Uterus (tissue), 2 donors: ENCODE results near the gene CDCP2.

Experiments
- POLR2A ChIP-seq, 2 donors: fragments of 450-650 bp; IDR thresholded peaks; one replicate each; pipeline ENCODE4 v1.6.1; 2016; ENCODE audit warnings: antibody characterized with exemption in 2 of 2, mild to moderate bottlenecking in 1 of 2, moderate library complexity in 1 of 2
- TF ChIP-seq, protein P1 (sequence below), 4 experiments: fragments of 200-600 bp in 2 of 4; fragments of 450-650 bp in 2 of 4; sonication (generic) in 2 of 4; IDR thresholded peaks; one replicate each; pipeline ENCODE4 v1.5.1; 2016 to 2019; ENCODE audit warnings: antibody characterized with exemption in 4 of 4, mild to moderate bottlenecking in 2 of 4, moderate library complexity in 1 of 4

DNA sequence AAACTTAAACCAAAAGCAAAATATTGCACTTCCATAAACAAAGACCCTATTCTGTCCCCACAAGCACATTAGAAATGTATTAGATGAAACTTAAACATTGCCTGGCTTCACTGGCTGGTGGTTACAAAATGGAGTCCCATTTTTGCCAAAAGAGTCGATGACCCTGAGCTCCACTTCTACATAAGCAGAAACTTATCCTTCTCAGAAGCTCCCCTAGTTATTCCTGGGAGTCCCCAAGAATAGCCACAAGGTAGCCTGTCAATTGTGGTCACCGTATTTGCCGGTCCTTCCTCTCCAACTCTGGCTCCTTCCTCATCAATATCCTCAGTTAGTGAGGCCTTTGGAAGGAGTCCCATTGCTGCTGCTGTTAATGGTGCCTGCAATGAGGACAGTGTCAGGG, 37.3 kb downstream of the CDCP2 start:
- TF ChIP-seq, protein P1, sequence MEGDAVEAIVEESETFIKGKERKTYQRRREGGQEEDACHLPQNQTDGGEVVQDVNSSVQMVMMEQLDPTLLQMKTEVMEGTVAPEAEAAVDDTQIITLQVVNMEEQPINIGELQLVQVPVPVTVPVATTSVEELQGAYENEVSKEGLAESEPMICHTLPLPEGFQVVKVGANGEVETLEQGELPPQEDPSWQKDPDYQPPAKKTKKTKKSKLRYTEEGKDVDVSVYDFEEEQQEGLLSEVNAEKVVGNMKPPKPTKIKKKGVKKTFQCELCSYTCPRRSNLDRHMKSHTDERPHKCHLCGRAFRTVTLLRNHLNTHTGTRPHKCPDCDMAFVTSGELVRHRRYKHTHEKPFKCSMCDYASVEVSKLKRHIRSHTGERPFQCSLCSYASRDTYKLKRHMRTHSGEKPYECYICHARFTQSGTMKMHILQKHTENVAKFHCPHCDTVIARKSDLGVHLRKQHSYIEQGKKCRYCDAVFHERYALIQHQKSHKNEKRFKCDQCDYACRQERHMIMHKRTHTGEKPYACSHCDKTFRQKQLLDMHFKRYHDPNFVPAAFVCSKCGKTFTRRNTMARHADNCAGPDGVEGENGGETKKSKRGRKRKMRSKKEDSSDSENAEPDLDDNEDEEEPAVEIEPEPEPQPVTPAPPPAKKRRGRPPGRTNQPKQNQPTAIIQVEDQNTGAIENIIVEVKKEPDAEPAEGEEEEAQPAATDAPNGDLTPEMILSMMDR (IDR thresholded peaks at IDR 0.05) = no peak
- no peak for TF ChIP-seq POLR2A (IDR thresholded peaks at IDR 0.05)
